WTC11 (cell line): ENCODE results near the gene FATE1.

Source experiments
- ARID4B ChIP-seq: sonication (generic); formaldehyde crosslinking; IDR thresholded peaks from 2 replicates; pipeline ENCODE4 v1.8.0; 2023; ENCODE audit warnings: missing genetic modification reagents, mild to moderate bottlenecking, borderline replicate concordance
- CREM ChIP-seq: sonication (generic); formaldehyde crosslinking; IDR thresholded peaks from 2 replicates; pipeline ENCODE4 v1.8.1; 2022; ENCODE audit warnings: mild to moderate bottlenecking, missing genetic modification reagents, moderate library complexity
- ELF4 ChIP-seq: sonication (generic); formaldehyde crosslinking; IDR thresholded peaks from 2 replicates; pipeline ENCODE4 v1.8.1; 2022; ENCODE audit warnings: low read depth, mild to moderate bottlenecking, moderate library complexity, missing genetic modification reagents
- FOXP1 ChIP-seq: sonication (generic); formaldehyde crosslinking; IDR thresholded peaks from 2 replicates; pipeline ENCODE4 v1.8.0; 2022; ENCODE audit warnings: missing genetic modification reagents, mild to moderate bottlenecking, moderate library complexity, borderline replicate concordance
- GABPB1 ChIP-seq: sonication (generic); formaldehyde crosslinking; IDR thresholded peaks from 2 replicates; pipeline ENCODE4 v1.8.1; 2023; ENCODE audit warnings: mild to moderate bottlenecking, missing genetic modification reagents
- JUN ChIP-seq: sonication (generic); formaldehyde crosslinking; IDR thresholded peaks from 2 replicates; pipeline ENCODE4 v1.8.0; 2023; ENCODE audit warnings: mild to moderate bottlenecking, missing genetic modification reagents
- STAT6 ChIP-seq: sonication (generic); formaldehyde crosslinking; conservative IDR thresholded peaks from 2 replicates; pipeline ENCODE4 v1.8.1; 2023; ENCODE audit warnings: mild to moderate bottlenecking, low read depth, missing genetic modification reagents, moderate library complexity
- USF1 ChIP-seq: sonication (generic); formaldehyde crosslinking; IDR thresholded peaks from 2 replicates; pipeline ENCODE4 v1.8.0; 2022; ENCODE audit warnings: mild to moderate bottlenecking, missing genetic modification reagents
- ZBTB21 ChIP-seq: sonication (generic); formaldehyde crosslinking; IDR thresholded peaks from 2 replicates; pipeline ENCODE4 v1.8.1; 2023; ENCODE audit warnings: mild to moderate bottlenecking, missing genetic modification reagents, borderline replicate concordance
- ZNF263 ChIP-seq: sonication (generic); formaldehyde crosslinking; IDR thresholded peaks from 2 replicates; pipeline ENCODE4 v1.8.1; 2022; ENCODE audit warnings: low read depth, mild to moderate bottlenecking, moderate library complexity, missing genetic modification reagents
- TF ChIP-seq, protein P1 (sequence below): fragments of 200-600 bp; IDR thresholded peaks from 2 replicates; pipeline ENCODE4 v1.8.0; 2022; ENCODE audit warnings: antibody characterized with exemption
- TF ChIP-seq, protein P2 (sequence below): sonication (generic); formaldehyde crosslinking; IDR thresholded peaks from 2 replicates; pipeline ENCODE4 v1.8.0; 2022; ENCODE audit warnings: mild to moderate bottlenecking, missing genetic modification reagents
- TF ChIP-seq, protein P3 (sequence below): fragments of 250-450 bp; sonication (Bioruptor Pico); IDR thresholded peaks from 2 replicates; pipeline ENCODE4 v1.9.0; 2021; ENCODE audit warnings: moderate library complexity, mild to moderate bottlenecking, inconsistent platforms, borderline replicate concordance

- TF ChIP-seq, protein P1, sequence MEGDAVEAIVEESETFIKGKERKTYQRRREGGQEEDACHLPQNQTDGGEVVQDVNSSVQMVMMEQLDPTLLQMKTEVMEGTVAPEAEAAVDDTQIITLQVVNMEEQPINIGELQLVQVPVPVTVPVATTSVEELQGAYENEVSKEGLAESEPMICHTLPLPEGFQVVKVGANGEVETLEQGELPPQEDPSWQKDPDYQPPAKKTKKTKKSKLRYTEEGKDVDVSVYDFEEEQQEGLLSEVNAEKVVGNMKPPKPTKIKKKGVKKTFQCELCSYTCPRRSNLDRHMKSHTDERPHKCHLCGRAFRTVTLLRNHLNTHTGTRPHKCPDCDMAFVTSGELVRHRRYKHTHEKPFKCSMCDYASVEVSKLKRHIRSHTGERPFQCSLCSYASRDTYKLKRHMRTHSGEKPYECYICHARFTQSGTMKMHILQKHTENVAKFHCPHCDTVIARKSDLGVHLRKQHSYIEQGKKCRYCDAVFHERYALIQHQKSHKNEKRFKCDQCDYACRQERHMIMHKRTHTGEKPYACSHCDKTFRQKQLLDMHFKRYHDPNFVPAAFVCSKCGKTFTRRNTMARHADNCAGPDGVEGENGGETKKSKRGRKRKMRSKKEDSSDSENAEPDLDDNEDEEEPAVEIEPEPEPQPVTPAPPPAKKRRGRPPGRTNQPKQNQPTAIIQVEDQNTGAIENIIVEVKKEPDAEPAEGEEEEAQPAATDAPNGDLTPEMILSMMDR, result no peak
- TF ChIP-seq GABPB1 (CRISPR knock-in tag), result no peak
- TF ChIP-seq, protein P2, sequence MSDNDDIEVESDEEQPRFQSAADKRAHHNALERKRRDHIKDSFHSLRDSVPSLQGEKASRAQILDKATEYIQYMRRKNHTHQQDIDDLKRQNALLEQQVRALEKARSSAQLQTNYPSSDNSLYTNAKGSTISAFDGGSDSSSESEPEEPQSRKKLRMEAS (CRISPR knock-in tag), result no peak
- no peak for TF ChIP-seq ARID4B (CRISPR knock-in tag)
- no peak for TF ChIP-seq USF1
- TF ChIP-seq, protein P3, sequence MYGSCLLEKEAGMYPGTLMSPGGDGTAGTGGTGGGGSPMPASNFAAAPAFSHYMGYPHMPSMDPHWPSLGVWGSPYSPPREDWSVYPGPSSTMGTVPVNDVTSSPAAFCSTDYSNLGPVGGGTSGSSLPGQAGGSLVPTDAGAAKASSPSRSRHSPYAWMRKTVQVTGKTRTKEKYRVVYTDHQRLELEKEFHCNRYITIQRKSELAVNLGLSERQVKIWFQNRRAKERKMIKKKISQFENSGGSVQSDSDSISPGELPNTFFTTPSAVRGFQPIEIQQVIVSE (CRISPR knock-in tag), result no peak
- no peak for TF ChIP-seq ZBTB21
- no peak for TF ChIP-seq ZNF263 (CRISPR knock-in tag)
- TF ChIP-seq ELF4, result no peak
- no peak for TF ChIP-seq FOXP1 (CRISPR knock-in tag)
- TF ChIP-seq CREM (CRISPR knock-in tag), result no peak
- TF ChIP-seq JUN (CRISPR knock-in tag), result no peak
- TF ChIP-seq STAT6 (CRISPR knock-in tag), result no peak
These were observed 23.0 kb upstream of the FATE1 start for GRCh38 chrX:151692825-151693224.
